WTC11 (cell line): ENCODE results near the gene CACNA1C.

Experiments used
- CDX4 ChIP-seq: fragments of 250-450 bp; sonication (Bioruptor Pico); IDR thresholded peaks from 2 replicates; pipeline ENCODE4 v1.9.0; 2021; ENCODE audit warnings: moderate library complexity, mild to moderate bottlenecking, inconsistent platforms, borderline replicate concordance
- CTCF ChIP-seq: fragments of 200-600 bp; IDR thresholded peaks from 2 replicates; pipeline ENCODE4 v1.8.0; 2022; ENCODE audit warnings: antibody characterized with exemption
- ESRRA ChIP-seq: sonication (generic); formaldehyde crosslinking; IDR thresholded peaks from 2 replicates; pipeline ENCODE4 v1.8.1; 2022; ENCODE audit warnings: mild to moderate bottlenecking, missing genetic modification reagents, borderline replicate concordance
- ETV6 ChIP-seq: sonication (generic); formaldehyde crosslinking; IDR thresholded peaks from 2 replicates; pipeline ENCODE4 v1.8.1; 2022; ENCODE audit warnings: mild to moderate bottlenecking, missing genetic modification reagents
- KAT7 ChIP-seq: sonication (generic); formaldehyde crosslinking; IDR thresholded peaks from 2 replicates; pipeline ENCODE4 v1.8.1; 2023; ENCODE audit warnings: missing genetic modification reagents, mild to moderate bottlenecking, borderline replicate concordance
- NFYB ChIP-seq: sonication (generic); formaldehyde crosslinking; conservative IDR thresholded peaks from 2 replicates; pipeline ENCODE4 v1.8.0; 2022; ENCODE audit warnings: low read depth, missing genetic modification reagents
- NR2C2 ChIP-seq: sonication (generic); formaldehyde crosslinking; IDR thresholded peaks from 2 replicates; pipeline ENCODE4 v1.8.0; 2022; ENCODE audit warnings: mild to moderate bottlenecking, missing genetic modification reagents
- PREB ChIP-seq: sonication (generic); formaldehyde crosslinking; IDR thresholded peaks from 2 replicates; pipeline ENCODE4 v1.8.1; 2022; ENCODE audit warnings: mild to moderate bottlenecking, missing genetic modification reagents, moderate library complexity, borderline replicate concordance
- STAT6 ChIP-seq: sonication (generic); formaldehyde crosslinking; conservative IDR thresholded peaks from 2 replicates; pipeline ENCODE4 v1.8.1; 2023; ENCODE audit warnings: mild to moderate bottlenecking, low read depth, missing genetic modification reagents, moderate library complexity
- TEAD1 ChIP-seq: sonication (generic); formaldehyde crosslinking; IDR thresholded peaks from 2 replicates; pipeline ENCODE4 v1.8.0; 2022; ENCODE audit warnings: mild to moderate bottlenecking, missing genetic modification reagents
- USF1 ChIP-seq: sonication (generic); formaldehyde crosslinking; IDR thresholded peaks from 2 replicates; pipeline ENCODE4 v1.8.0; 2022; ENCODE audit warnings: mild to moderate bottlenecking, missing genetic modification reagents
- ZBTB43 ChIP-seq: sonication (generic); formaldehyde crosslinking; IDR thresholded peaks from 2 replicates; pipeline ENCODE4 v1.8.1; 2023; ENCODE audit warnings: mild to moderate bottlenecking, missing genetic modification reagents
- ZNF281 ChIP-seq: sonication (generic); formaldehyde crosslinking; IDR thresholded peaks from 2 replicates; pipeline ENCODE4 v1.8.0; 2023; ENCODE audit warnings: mild to moderate bottlenecking, missing genetic modification reagents
- ZNF317 ChIP-seq: sonication (generic); formaldehyde crosslinking; IDR thresholded peaks from 2 replicates; pipeline ENCODE4 v1.8.1; 2023; ENCODE audit warnings: low read depth, mild to moderate bottlenecking, moderate library complexity, missing genetic modification reagents, borderline replicate concordance

- TF ChIP-seq ZNF317 (CRISPR knock-in tag): no peak
- no peak for TF ChIP-seq CTCF
- TF ChIP-seq USF1 (CRISPR knock-in tag): no peak
- TF ChIP-seq ETV6 (CRISPR knock-in tag): no peak
- TF ChIP-seq TEAD1 (CRISPR knock-in tag): no peak
- no peak for TF ChIP-seq ZNF281 (CRISPR knock-in tag)
- TF ChIP-seq STAT6: no peak
- TF ChIP-seq ESRRA (CRISPR knock-in tag): no peak
- TF ChIP-seq NR2C2 (CRISPR knock-in tag): no peak
- TF ChIP-seq KAT7 (CRISPR knock-in tag): no peak
- no peak for TF ChIP-seq PREB (CRISPR knock-in tag)
- no peak for TF ChIP-seq CDX4 (CRISPR knock-in tag)
- no peak for TF ChIP-seq NFYB (CRISPR knock-in tag)
- no peak for TF ChIP-seq ZBTB43 (CRISPR knock-in tag)
These were observed 311.9 kb downstream of the CACNA1C start for GRCh38 chr12:2364631-2365051.
